Activated naive CD4-positive, alpha-beta T cell treated with anti-CD3 and anti-CD28 coated beads, Interleukin-2, amount 10 ng/mL, durations not matched to agents 7 days and 5 days (primary cell): ENCODE results near the gene GPR173.

Experiments
- CTCF ChIA-PET: fragments of 350-600 bp; sonication (Branson Sonifier 250); formaldehyde crosslinking; loops from one replicate; lab custom pipeline; 2021; ENCODE audit warnings: antibody characterized with exemption; lab: Charles Lee
- DNase-seq: peaks from one replicate; pipeline ENCODE4 v3.0.0-alpha.2; 2020
- H3K27ac Mint-ChIP-seq: one replicate; pipeline ENCODE4 v1.8.0; 2021; ENCODE audit warnings: mild to moderate bottlenecking, moderate library complexity, mixed read lengths
- H3K27me3 Mint-ChIP-seq: one replicate; pipeline ENCODE4 v1.8.0; 2021; ENCODE audit warnings: mild to moderate bottlenecking, mixed read lengths
- H3K36me3 Mint-ChIP-seq: one replicate; pipeline ENCODE4 v1.8.0; 2021; ENCODE audit warnings: mixed read lengths
- H3K4me1 Mint-ChIP-seq: one replicate; pipeline ENCODE4 v1.8.0; 2021; ENCODE audit warnings: mixed read lengths
- H3K4me3 Mint-ChIP-seq: one replicate; pipeline ENCODE4 v1.8.0; 2021; ENCODE audit warnings: mild to moderate bottlenecking, moderate library complexity, mixed read lengths
- H3K9me3 Mint-ChIP-seq: one replicate; pipeline ENCODE4 v1.8.0; 2021; ENCODE audit warnings: mixed read lengths

The GPR173 gene

DNA sequence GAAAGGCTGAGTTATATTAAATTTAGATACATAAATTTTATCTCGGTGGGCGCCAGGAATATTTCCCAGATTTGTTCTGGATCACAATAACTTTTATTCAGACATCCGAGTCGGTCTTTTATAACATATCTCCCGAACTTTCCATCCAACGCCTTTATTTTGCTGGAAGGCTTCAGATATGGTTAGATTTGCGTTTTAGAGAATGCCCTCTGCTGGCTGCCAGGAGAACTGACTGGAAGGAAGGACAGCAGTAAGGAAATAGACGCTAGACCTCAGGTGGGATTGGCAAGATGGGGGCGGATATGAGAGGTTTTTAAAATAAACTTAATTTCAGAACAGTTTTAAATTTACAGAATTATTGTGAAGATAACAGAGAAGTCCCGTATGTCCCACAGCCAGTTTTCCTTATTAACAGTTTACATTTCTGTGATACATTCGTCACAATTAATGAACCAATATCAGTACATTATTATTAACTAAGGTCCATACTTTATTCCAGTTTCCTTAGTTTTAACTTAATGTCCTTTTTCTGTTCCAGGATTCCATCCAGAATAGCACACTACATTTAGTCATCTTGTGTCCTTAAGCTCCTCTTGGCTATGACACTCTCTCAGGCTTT, 40.7 kb downstream of the GPR173 start:
- H3K36me3 Mint-ChIP-seq = peaks cover 17% of the 10 kb centered on the region
- peaks cover 31% of the 10 kb centered on the region for H3K4me1 Mint-ChIP-seq

DNA sequence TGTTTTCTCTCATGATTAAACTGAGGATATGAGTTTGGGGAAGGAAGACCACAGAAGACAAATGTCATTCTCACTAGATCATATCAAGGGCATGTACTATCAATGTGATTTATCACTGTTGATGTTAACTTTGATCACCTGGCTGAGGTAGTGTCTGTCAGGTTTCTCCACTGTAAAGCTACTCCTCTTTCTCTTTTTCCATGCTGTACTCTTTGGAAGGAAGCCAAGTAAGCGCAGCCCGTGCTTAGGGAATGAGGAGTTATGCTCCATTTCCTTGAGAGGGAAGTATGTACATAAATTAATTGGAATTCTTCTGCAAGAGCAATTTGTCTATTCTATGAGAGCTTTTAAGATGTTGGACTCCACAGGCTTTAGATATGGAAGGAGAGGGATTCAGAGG, 41.3 kb downstream of the GPR173 start:
- no peak for DNase-seq
- no peak overlapping the region for H3K4me3 Mint-ChIP-seq
- no peak overlapping the region for H3K27ac Mint-ChIP-seq
- CTCF ChIA-PET = interaction anchor here (0.9 to 2.1 kb wide), 2 partner anchors 18 to 21 kb away, joined by 3 to 10 read pairs; no protein-coding TSS in a partner anchor
- H3K9me3 Mint-ChIP-seq = no peaks in the 10 kb centered on the region
- peaks cover 34% of the 10 kb centered on the region for H3K4me1 Mint-ChIP-seq
- H3K36me3 Mint-ChIP-seq = peaks cover 13% of the 10 kb centered on the region
- no peaks in the 10 kb centered on the region for H3K27me3 Mint-ChIP-seq

More for the DNA sequence above, 40.7 kb downstream of the GPR173 start:
- DNase-seq = peak; percentile 52
- Mint-ChIP-seq H3K4me3 (peak overlapping the region; percentile 79), H3K27me3 (no peaks in the 10 kb centered on the region), H3K27ac (peak overlapping the region; percentile 85), H3K9me3 (no peaks in the 10 kb centered on the region)
- CTCF ChIA-PET = interaction anchor here (0.9 to 2.1 kb wide), 2 partner anchors 17 to 20 kb away, joined by 3 to 10 read pairs; no protein-coding TSS in a partner anchor

DNA sequence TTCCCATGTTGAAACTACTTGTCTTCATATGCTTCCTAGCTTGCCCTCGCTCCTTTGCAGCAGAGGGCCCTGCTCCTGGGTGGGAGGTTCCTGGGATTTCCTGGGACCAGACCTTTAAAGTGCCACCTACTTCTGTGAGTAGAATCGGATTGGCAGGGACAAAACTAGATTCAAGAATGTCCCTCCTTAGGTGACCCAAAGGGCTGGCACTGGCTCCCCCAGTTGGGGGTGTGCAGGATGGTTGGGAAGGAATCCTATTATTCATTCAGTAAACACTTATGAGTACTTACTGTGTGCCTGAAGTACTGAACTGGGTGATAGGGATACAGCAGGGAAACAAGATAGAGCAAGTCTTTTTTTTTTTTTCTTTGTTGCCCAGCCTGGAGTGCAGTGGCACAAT, 42.8 kb downstream of the GPR173 start:
- Mint-ChIP-seq H3K4me1 (peaks cover 38% of the 10 kb centered on the region), H3K4me3 (no peak overlapping the region), H3K27ac (no peak overlapping the region), H3K36me3 (peaks cover 6% of the 10 kb centered on the region), H3K9me3 (no peaks in the 10 kb centered on the region), H3K27me3 (no peaks in the 10 kb centered on the region)
- CTCF ChIA-PET = no interaction called here
- no peak for DNase-seq

DNA sequence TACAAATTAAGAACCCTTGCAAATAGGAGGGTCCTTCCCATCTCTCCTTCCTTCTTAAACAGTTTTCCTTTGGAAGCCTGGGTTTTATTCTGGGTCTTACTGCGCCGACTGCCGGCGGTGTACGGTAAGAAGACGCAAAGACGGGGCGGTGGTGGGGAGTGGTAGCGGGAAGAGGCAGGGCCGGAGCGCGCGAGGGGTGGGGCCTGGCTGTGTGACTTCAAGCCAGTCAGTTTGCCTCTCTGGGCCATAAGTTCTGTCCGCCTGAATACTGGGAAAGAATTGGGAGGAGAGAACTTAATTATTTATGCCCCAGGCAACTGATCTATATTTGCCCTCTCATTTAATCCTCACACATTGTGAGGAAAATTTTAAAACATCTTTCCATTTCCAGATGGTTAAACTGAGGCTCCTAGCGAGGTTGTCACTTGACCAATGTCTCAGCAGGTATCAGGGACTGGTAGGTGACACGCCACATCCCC, 44.6 kb downstream of the GPR173 start:
- Mint-ChIP-seq H3K27me3 (no peaks in the 10 kb centered on the region), H3K27ac (peak overlapping the region; percentile 94), H3K4me1 (peaks cover 28% of the 10 kb centered on the region), H3K9me3 (no peaks in the 10 kb centered on the region), H3K4me3 (peak overlapping the region; percentile 91), H3K36me3 (peaks cover 5% of the 10 kb centered on the region)
- DNase-seq = peak; percentile 83
- CTCF ChIA-PET = no interaction called here

DNA sequence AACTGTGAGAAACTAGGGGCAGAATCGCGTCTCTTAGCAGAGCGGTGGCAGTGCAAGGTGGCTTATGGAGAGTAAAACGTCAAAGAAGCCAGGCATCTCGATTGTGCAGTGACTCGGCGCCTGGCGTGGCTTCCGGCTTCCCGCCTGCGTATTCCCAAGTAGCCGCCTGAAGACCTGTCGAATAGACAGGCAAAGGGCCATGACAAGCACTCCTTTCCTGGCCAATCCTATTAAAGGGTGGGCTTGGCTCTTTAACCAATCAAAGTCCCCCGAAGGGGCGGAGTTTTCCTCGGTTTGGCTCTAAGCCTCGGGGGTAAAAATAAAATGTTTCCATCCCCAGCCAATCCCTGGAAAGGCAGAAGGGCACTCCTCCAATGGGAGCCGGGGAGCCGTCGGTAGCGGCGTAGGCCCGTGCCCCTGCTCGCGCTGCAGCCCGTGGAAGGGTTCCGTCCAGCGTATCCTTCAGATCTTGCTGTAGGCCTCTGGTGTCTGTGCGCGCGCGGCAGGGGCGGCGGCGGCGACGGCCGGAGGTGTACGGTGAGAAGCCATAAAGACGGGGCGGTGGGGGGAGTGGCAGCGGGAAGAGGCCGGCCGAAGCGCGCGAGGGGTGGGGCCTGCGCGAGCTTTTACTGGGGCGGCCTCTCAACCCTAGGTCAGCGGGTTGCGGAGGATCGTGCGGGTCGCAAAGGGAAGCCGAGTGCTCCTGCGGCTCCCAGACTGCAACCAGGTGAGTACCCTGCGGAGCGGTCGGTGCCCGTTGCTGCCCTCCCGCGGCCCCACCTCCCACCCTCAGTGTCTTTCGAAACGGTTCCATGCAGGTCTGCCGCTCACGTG, 45.4 kb downstream of the GPR173 start, which contains the start of gene KANTR:
TSS of gene KANTR (plus strand) at position 395 of the 834 bp plus-strand sequence. CDS start 30,131 bp downstream, outside the sequence.
- Mint-ChIP-seq H3K4me1 (peaks cover 20% of the 10 kb centered on the region), H3K36me3 (peaks cover 5% of the 10 kb centered on the region), H3K4me3 (peak within 1 kb of the TSS; percentile 91), H3K9me3 (no peaks in the 10 kb centered on the region), H3K27ac (peak within 1 kb of the TSS; percentile 94), H3K27me3 (no peaks in the 10 kb centered on the region)
- peak; percentile 87 for DNase-seq
- CTCF ChIA-PET = no interaction called here

DNA sequence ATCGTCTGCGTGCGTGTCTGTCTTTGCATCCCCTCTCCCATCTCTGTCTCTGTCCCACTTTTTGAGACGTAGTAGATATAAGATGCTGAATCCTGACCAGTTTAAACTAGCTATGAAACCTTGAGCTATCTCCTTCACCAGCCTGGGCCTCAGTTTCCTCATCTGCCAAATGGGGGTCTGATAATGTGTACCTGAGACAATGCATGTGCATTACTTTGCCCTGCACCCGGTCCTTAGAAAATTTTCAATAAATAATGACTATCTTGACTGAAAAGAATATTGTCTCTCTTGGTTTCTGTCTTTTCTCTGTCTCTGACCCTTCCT, 46.0 kb downstream of the GPR173 start:
- CTCF ChIA-PET = no interaction called here
- Mint-ChIP-seq H3K9me3 (no peaks in the 10 kb centered on the region), H3K4me1 (peaks cover 20% of the 10 kb centered on the region), H3K27ac (peak overlapping the region; percentile 94), H3K36me3 (peaks cover 8% of the 10 kb centered on the region), H3K27me3 (no peaks in the 10 kb centered on the region), H3K4me3 (peak overlapping the region; percentile 91)
- no peak for DNase-seq

DNA sequence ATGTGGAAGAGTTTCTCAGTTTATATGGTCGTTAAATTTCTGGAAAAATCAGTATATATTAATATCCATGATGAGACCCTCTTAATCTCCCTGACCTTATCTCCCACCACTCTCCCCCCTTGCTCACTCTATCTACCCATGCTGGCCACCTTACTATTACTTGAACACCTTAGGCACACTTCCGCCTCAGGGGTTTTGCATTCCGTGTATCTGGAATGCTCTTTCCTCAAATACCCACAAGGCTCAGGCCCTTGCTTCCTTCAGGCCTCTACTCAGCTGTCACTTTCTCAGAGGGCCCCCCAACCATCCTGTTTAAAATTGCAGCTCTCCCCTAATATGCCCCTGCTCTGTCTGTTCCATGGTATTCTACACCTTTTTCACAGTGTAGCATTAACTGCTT, 47.2 kb downstream of the GPR173 start:
- DNase-seq = no peak
- Mint-ChIP-seq H3K4me3 (no peak overlapping the region), H3K27me3 (no peaks in the 10 kb centered on the region), H3K9me3 (no peaks in the 10 kb centered on the region), H3K36me3 (peaks cover 9% of the 10 kb centered on the region), H3K27ac (no peak overlapping the region), H3K4me1 (peaks cover 20% of the 10 kb centered on the region)
- CTCF ChIA-PET = no interaction called here

DNA sequence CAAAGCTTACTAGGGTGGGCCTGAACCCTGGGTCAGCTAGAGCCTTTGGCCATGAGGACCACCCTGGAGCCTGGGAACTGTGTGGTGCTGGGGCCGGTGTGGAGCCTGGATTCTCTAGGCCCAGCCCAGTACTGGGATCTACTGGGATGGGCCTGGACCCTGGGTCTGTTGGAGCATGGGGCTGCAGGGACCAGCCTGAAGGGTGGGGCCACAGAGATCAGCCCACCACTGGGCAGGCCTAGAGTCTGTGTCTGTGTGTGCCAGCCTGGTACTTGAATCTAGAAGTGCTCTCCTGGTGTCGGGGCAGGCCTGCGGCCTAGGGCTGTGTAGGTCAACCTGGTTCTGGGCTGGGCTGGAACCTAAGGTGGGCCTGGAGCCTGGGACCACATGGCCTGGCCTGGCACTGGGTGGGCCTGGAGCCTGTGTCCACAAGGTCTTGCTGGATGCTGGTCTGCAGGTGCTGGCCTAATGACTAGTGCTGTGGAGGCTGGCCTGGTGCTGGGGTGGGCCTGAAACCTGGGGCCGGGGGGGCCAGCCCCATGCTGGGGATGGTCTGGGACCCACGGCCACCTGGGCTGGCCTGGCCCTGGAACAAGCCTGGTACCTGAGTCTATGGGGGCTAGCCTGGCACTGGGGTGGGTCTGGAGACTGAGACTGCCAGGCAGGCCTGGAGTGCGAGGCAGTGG, 66.4 kb downstream of the GPR173 start:
- CTCF ChIA-PET = no interaction called here
- no peak for DNase-seq
- Mint-ChIP-seq H3K4me3 (no peak overlapping the region), H3K4me1 (peaks cover 4% of the 10 kb centered on the region), H3K27me3 (no peaks in the 10 kb centered on the region), H3K27ac (no peak overlapping the region), H3K9me3 (no peaks in the 10 kb centered on the region), H3K36me3 (peaks cover 11% of the 10 kb centered on the region)

DNA sequence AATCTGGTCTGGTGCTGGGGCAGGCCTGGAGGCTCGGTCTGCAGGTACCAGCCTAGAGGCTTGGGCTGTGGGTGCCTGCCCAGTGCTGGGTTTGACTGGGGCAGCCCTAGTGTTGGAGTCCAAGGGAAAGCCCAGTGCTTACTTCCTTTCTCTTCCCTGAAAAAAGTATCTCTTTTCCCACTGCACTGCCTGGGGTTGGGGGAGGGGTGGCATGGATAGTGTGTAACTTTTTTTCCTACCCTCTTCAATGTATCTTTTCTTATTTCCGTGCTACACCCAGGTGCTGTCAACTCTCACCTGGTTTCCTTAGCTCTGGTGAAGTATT, 66.9 kb downstream of the GPR173 start:
- H3K4me1 Mint-ChIP-seq = peaks cover 4% of the 10 kb centered on the region
- H3K27me3 Mint-ChIP-seq = no peaks in the 10 kb centered on the region
- no peak overlapping the region for H3K4me3 Mint-ChIP-seq
- peaks cover 11% of the 10 kb centered on the region for H3K36me3 Mint-ChIP-seq
- no peaks in the 10 kb centered on the region for H3K9me3 Mint-ChIP-seq
- no peak overlapping the region for H3K27ac Mint-ChIP-seq
- CTCF ChIA-PET = no interaction called here
- DNase-seq = no peak

DNA sequence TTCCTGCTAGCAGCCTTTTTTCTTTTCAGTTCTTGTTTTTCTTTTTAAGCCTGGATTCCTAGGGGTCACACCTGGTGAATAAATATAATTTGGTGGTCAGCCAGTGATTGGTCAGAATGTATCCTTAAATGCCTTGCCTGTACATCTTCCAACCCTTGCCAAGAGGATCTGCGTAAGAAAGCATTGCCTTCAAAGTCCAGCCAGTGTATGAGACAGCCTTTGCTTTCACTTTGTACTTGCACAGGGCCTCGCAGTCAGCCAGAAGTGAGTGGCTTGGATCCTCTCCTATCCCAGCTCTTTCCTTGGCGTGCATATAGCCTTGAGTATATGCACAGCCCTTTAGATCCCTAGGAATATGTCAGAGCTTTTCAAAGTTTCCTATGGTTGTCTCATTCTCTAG, 67.5 kb downstream of the GPR173 start:
- H3K27ac Mint-ChIP-seq = no peak overlapping the region
- CTCF ChIA-PET = no interaction called here
- H3K36me3 Mint-ChIP-seq = peaks cover 11% of the 10 kb centered on the region
- peaks cover 4% of the 10 kb centered on the region for H3K4me1 Mint-ChIP-seq
- no peaks in the 10 kb centered on the region for H3K27me3 Mint-ChIP-seq
- DNase-seq = no peak
- H3K4me3 Mint-ChIP-seq = no peak overlapping the region
- H3K9me3 Mint-ChIP-seq = no peaks in the 10 kb centered on the region

DNA sequence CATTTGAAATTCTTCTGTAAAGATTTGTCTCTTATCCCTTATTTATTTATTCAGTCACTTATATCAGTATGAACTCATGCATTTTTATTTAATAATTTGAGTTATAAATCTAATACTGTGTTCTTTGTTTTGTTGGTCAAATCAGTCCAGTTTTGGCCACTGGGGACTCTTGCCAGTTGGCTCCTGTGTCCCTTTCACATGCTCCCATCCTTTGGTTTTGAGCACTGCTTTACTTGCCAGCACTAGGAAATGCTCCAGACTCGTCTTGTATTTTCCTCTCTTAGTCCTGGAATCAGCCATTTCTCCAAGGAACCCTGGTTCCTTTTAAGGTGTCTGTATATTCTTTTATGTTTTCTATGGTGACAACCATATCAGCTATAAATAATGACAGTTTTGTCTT, 73.4 kb downstream of the GPR173 start:
- CTCF ChIA-PET = no interaction called here
- H3K27me3 Mint-ChIP-seq = no peaks in the 10 kb centered on the region
- peaks cover 7% of the 10 kb centered on the region for H3K36me3 Mint-ChIP-seq
- no peak for DNase-seq
- no peak overlapping the region for H3K27ac Mint-ChIP-seq
- H3K4me1 Mint-ChIP-seq = peaks cover 6% of the 10 kb centered on the region
- H3K4me3 Mint-ChIP-seq = no peak overlapping the region
- no peaks in the 10 kb centered on the region for H3K9me3 Mint-ChIP-seq

DNA sequence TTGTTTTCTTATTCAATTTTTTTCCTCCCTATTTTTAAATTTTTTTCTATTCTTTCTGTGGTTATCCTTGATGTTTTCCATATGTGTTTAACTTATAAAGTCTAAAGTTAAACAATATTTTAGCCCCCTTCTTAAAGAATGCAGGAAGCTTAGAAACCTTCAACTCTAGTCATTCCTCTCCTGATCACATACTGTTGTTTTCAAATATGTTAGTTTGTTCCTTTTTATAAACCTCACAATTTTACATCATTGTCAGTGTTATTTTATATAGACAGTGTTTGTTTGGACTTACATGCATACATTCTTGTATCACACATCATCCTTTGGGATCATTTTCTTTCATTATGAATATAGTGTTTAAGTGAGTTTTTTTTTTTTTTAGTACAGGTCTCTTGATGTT, 76.9 kb downstream of the GPR173 start:
- Mint-ChIP-seq H3K4me3 (no peak overlapping the region), H3K4me1 (peaks cover 6% of the 10 kb centered on the region), H3K27ac (no peak overlapping the region), H3K9me3 (no peaks in the 10 kb centered on the region), H3K36me3 (peaks cover 5% of the 10 kb centered on the region), H3K27me3 (no peaks in the 10 kb centered on the region)
- no peak for DNase-seq
- CTCF ChIA-PET = no interaction called here

DNA sequence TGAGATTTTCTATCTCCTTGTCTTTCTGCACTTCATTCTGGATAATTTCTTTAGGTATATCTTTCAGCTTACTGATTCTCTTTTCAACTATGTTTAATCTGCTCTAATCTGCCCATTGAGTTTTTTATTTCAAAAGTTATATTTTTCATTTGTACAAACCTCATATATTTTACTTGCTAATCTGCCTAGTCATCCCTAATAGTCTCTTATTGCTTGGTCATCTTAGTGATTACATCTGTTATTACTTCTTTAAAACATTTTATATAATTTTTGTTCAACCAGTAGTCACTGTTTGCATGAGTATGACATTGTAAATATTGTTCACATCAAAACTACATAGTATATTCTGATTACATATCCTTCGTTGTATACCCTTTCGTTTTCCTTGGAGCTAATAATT, 77.8 kb downstream of the GPR173 start:
- Mint-ChIP-seq H3K27me3 (no peaks in the 10 kb centered on the region), H3K9me3 (no peaks in the 10 kb centered on the region), H3K36me3 (peaks cover 9% of the 10 kb centered on the region), H3K4me3 (no peak overlapping the region), H3K4me1 (peaks cover 6% of the 10 kb centered on the region), H3K27ac (no peak overlapping the region)
- DNase-seq = no peak
- CTCF ChIA-PET = no interaction called here

DNA sequence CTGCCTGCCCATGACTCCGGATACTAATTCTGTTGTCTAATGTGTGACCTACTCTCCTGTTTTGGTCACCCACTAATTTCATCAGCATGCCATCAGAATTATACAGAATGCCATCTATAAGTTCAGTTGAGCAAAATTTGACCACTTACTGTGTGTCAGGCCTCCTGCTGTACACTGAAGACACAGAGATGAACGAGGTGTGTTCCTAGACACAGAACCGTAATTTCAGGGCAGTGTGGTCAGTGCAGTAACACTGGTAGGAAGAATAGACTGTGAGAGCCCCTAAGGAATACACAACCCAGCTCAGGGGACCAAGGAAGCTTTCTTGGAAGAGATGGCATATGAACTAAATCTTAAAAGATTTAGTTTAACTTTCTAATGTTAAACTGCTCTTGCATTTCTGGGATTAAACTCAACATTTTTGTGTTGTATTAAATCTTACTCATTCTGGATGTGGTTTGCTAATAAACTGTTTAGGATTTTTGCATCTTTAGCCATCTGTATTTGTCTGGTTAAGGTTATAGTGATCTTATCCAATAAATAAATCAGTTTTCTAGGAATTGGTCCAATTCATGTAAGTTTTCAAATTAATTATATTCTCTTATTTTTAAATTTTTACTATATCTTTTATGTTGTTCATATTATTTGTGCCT, 79.6 kb downstream of the GPR173 start:
- Mint-ChIP-seq H3K4me3 (no peak overlapping the region), H3K27me3 (no peaks in the 10 kb centered on the region), H3K9me3 (no peaks in the 10 kb centered on the region), H3K4me1 (peaks cover 6% of the 10 kb centered on the region), H3K36me3 (peaks cover 16% of the 10 kb centered on the region), H3K27ac (no peak overlapping the region)
- CTCF ChIA-PET = no interaction called here
- DNase-seq = no peak
